Choroid plexus epithelial cell (primary cell): ENCODE measurements around the gene P2RY1.
"Not testable (repeated sequence)": the region's sequence is repeated elsewhere in the genome, so short reads cannot be mapped to it uniquely, and the experiment has no call there.

Experiments used
- DNase-seq: peaks from one replicate; pipeline ENCODE4 v3.0.0-alpha.2; 2010; ENCODE audit warnings: low read depth
- H3K4me3 ChIP-seq: 2 replicates; pipeline ENCODE4 v1.5.1; 2011; ENCODE audit warnings: low read depth, mild to moderate bottlenecking, control low read depth, low read length, moderate library complexity
- TF ChIP-seq, protein P1 (sequence below): conservative IDR thresholded peaks from 2 replicates; pipeline ENCODE4 v1.5.1; 2011; ENCODE audit warnings: low read depth, mild to moderate bottlenecking, control low read depth, inconsistent platforms, low read length, moderate library complexity

Gene P2RY1

DNA sequence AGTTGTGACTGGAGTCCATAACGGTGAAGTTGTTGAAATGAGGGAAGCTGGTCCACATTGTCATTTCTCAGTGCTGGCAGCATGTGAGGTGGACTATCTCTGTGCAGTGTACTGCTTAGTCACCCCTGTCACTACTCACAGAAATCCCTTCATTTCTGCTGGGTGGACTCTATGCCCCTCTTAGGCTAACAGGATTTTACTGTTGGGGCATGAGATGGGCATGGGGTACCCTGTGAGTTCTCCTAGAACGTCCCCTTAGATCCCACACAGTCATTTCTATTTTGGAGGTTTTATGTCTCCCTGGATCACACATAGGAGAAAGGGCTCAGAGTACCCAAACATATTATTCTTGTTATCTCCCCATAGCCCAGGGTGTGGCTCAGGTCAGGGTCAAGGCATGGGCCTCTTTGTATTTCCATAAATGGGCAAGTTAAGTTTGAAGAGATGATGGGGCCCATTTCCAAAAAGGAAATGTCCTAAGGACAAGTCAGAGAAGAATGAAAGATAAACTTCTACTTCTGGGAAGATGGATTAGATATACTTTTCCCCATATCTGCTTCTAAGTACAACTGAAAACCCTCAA lies 15.2 kb downstream of the P2RY1 start:
- TF ChIP-seq, protein P1, sequence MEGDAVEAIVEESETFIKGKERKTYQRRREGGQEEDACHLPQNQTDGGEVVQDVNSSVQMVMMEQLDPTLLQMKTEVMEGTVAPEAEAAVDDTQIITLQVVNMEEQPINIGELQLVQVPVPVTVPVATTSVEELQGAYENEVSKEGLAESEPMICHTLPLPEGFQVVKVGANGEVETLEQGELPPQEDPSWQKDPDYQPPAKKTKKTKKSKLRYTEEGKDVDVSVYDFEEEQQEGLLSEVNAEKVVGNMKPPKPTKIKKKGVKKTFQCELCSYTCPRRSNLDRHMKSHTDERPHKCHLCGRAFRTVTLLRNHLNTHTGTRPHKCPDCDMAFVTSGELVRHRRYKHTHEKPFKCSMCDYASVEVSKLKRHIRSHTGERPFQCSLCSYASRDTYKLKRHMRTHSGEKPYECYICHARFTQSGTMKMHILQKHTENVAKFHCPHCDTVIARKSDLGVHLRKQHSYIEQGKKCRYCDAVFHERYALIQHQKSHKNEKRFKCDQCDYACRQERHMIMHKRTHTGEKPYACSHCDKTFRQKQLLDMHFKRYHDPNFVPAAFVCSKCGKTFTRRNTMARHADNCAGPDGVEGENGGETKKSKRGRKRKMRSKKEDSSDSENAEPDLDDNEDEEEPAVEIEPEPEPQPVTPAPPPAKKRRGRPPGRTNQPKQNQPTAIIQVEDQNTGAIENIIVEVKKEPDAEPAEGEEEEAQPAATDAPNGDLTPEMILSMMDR = no peak
- H3K4me3 ChIP-seq = no peak overlapping the region
- no peak for DNase-seq

DNA sequence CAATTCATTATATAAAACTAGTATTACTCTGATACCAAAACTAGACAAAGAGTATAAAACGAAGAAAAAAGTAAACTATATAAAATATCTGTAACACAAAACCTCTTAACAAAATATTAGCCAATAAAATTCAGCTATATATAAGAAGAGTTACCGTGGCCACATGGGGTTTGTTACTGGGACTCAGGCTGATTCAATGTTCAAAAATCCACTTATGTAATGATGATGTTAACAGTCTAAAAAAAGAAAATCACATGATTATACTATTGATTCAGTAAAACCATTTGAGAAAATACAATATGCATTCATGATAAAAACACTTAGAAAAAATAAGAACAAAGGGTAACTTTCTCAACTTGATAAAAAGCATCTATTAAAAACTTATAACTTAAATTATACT lies 18.3 kb downstream of the P2RY1 start:
- TF ChIP-seq, protein P1 = no peak
- peak; percentile 80 for DNase-seq
- no peak overlapping the region for H3K4me3 ChIP-seq

DNA sequence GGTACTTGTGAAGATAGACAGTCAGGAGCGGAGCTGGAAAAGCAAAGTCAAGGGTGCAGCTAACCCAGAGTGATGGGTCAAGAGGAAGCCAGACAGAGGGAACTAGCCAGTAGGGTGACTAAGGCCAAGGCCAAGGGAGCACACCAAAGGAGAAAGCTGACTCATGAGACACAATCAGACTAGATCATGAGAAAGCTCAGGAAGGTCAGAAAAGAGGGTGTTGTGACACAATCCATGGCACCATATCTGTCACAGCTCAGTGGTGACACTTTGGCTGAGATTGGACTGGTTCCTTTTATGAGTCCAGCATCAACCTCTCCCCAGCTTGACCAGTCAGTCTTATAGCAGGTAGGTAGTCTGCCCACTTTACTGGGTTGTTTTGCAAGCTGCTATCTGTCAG lies 22.2 kb downstream of the P2RY1 start:
- no peak for DNase-seq
- H3K4me3 ChIP-seq = no peak overlapping the region
- TF ChIP-seq, protein P1 = no peak

DNA sequence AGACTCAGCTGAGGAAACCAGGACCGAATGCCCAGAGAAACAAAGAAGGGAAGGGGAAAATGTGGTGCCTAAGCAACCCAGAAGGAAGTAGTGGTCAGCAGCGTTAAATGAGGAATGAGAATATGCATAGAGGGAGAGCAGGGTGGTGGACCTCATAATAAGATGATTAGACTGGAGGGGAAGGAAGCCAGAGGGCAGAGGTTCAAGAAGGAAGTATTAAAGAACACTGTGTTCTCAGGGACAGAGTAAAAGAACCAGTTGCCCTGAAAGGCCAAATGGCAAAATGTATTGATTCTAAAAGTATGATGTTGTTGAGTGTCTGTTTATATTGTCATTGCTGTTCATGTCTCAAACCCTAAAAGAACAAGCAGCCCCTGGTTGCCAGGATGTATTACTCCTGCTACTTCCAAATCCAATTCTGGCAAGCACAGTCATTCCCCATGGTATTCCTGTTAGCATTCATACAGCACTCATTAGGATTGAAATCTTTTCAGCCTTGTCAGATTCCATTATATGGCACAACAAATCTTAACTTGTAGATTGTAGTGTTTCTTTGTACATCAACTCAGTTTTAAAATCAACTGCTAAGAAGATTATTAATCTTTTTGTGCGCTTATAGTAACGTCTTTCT lies 23.4 kb downstream of the P2RY1 start:
- no peak for DNase-seq
- no peak overlapping the region for H3K4me3 ChIP-seq
- TF ChIP-seq, protein P1 = no peak

DNA sequence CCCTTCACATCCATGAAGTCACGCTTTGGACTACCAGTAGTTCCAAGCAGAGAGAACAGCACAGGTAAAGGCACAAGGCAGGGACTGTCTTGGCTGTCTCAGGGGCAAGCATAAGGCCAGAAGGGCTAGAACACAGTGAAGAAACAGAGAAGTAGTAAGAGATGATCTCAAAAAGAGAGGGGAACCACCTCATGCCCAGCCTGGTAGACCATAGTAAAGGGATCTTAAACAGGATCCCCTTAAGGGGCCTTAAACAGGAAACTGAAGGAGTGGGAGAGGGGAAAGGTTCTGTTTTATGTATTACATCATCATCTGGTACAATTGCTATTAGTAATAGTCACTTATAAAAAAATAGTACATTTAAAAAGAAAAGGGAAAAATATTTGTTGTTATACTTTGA lies 25.8 kb downstream of the P2RY1 start:
- TF ChIP-seq, protein P1 = no peak
- H3K4me3 ChIP-seq = no peak overlapping the region
- no peak for DNase-seq

DNA sequence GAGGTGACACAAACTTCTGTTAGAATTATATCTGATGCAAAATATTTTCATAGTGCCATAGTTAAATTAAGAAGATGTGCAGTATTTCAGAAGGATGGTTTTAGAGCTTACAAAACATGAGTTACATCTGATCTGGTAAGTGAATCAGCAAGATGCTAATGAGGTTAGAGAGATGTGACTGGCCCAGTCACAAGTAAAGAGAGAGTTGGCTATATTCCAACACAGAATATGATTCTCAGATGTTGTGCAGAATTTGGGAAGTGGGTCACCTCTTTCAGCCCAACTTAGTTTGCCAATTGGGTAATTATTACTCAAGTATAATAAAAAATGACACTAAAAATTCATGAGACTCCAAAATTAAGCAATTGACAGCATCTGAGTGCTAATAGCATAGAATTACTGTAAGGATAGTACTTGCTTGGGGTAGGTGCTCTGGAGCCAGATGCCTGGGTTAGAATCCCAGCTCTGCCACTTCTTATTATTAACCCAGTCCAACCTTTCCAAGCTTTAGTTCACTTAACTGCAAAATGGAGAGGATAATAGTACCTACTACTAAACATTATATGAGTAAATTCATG lies 30.8 kb downstream of the P2RY1 start:
- TF ChIP-seq, protein P1 = no peak
- no peak overlapping the region for H3K4me3 ChIP-seq
- no peak for DNase-seq

DNA sequence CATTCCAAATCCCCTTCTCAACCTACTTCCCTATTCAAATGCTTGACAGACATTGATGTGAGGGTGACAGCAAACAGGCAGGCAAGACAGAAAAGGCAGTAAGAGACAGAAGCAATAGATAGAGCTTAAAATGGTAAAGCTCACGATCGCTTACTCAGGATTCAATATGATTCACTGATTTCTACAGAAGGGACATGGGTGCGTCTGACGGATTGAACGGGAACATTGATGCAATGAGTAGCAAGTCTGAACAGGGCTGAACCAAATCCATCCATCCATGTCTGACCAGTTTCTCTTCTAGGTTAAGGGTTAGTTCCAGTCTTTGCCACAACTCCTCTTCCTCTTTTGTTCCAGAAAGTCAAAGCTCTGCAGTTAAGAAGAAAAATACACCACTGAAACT lies 35.1 kb downstream of the P2RY1 start:
- no peak for DNase-seq

DNA sequence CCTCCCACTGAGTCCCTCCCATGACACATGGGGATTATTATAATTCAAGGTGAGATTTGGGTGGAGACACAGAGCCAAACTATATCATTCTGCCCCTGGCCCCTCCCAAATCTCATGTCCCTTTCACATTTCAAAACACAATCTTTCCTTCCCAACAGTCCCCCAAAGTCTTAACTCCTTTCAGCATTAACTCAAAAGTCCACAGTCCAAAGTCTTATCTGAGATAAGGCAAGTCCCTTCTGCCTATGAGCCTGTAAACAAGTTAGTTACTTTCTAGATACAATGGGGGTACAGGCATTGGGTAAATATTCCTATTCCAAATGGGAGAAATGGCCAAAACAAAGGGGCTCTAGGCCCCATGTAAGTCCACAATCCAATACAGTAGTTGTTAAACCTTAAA lies 38.4 kb downstream of the P2RY1 start:
- H3K4me3 ChIP-seq, DNase-seq: not testable (repeated sequence)

More for the DNA sequence above, 35.1 kb downstream of the P2RY1 start:
- TF ChIP-seq, protein P1 = no peak
- H3K4me3 ChIP-seq = no peak overlapping the region
